CD14-positive monocyte (primary cell): ENCODE results near the gene PHF3. TPM values are rescaled to one million over a fixed set of nuclear protein-coding genes. Genes with fewer than 3 reads are reported as not detected.

ENCODE experiments used
- DNase-seq, 3 donors: peaks; one replicate each; pipeline ENCODE4 v3.0.0-alpha.2; 2011 to 2022
- H2AFZ ChIP-seq: 2 replicates; pipeline ENCODE4 v1.6.0; 2012; ENCODE audit warnings: mild to moderate bottlenecking, low read depth, low read length, inconsistent platforms; ENCODE audit not compliant: insufficient read depth, poor library complexity, severe bottlenecking
- H3K27ac ChIP-seq, 2 donors: 1 replicate in 1 of 2; 2 replicates in 1 of 2; pipeline ENCODE4 v1.5.1; 2012 to 2013; ENCODE audit warnings: low read length in 2 of 2, control low read depth in 1 of 2, inconsistent platforms in 1 of 2, low read depth in 1 of 2, mild to moderate bottlenecking in 1 of 2
- H3K27me3 ChIP-seq, 2 donors: one replicate each; pipeline versions ENCODE4 v1.6.0 to v1.6.1; 2011 to 2013; ENCODE audit warnings: low read length in 2 of 2; ENCODE audit not compliant: control insufficient read depth in 2 of 2, insufficient read depth in 2 of 2
- H3K36me3 ChIP-seq, 2 donors: replicated peaks in 1 of 2; 1 replicate in 1 of 2; 2 replicates in 1 of 2; pipeline versions ENCODE4 v1.5.1 to v1.6.1; 2012 to 2013; ENCODE audit warnings: low read length in 2 of 2, control low read depth in 1 of 2, inconsistent platforms in 1 of 2, mild to moderate bottlenecking in 1 of 2; ENCODE audit not compliant: insufficient read depth in 2 of 2, control insufficient read depth in 1 of 2
- H3K4me1 ChIP-seq, 2 donors: 1 replicate in 1 of 2; 2 replicates in 1 of 2; pipeline versions ENCODE4 v1.5.1 to v1.6.1; 2012 to 2013; ENCODE audit warnings: low read length in 2 of 2, control low read depth in 1 of 2, inconsistent platforms in 1 of 2, mild to moderate bottlenecking in 1 of 2, moderate library complexity in 1 of 2; ENCODE audit not compliant: insufficient read depth in 2 of 2, control insufficient read depth in 1 of 2
- H3K4me2 ChIP-seq: replicated peaks from 2 replicates; pipeline ENCODE3; 2012; ENCODE audit warnings: low read length, moderate library complexity, mild to moderate bottlenecking; ENCODE audit not compliant: poor library complexity, severe bottlenecking; ENCODE audit errors: extremely low read depth
- H3K4me3 ChIP-seq, 3 experiments: fragments of 200-600 bp in 1 of 3; sonication (generic) in 1 of 3; replicated peaks in 1 of 3; 1 replicate in 2 of 3; 2 replicates in 1 of 3; pipeline ENCODE4 v1.5.1; 2011 to 2013; ENCODE audit warnings: low read length in 3 of 3, mild to moderate bottlenecking in 3 of 3, control low read depth in 2 of 3, low read depth in 2 of 3, inconsistent platforms in 1 of 3, moderate library complexity in 1 of 3
- H3K79me2 ChIP-seq: 2 replicates; pipeline ENCODE4 v1.6.0; 2012; ENCODE audit warnings: mild to moderate bottlenecking, control low read depth, inconsistent platforms, low read length, moderate library complexity; ENCODE audit not compliant: insufficient read depth
- H3K9ac ChIP-seq: 2 replicates; pipeline ENCODE4 v1.6.0; 2017; ENCODE audit warnings: low read length, mild to moderate bottlenecking; ENCODE audit not compliant: insufficient read depth, poor library complexity, severe bottlenecking
- H3K9me3 ChIP-seq, 2 donors: replicated peaks in 1 of 2; 1 replicate in 1 of 2; 2 replicates in 1 of 2; pipeline versions ENCODE4 v1.5.1 to v1.6.1; 2012 to 2013; ENCODE audit warnings: low read length in 2 of 2, control low read depth in 1 of 2; ENCODE audit not compliant: control insufficient read depth in 1 of 2, insufficient read depth in 1 of 2
- H4K20me1 ChIP-seq: 2 replicates; pipeline ENCODE4 v1.6.0; 2012; ENCODE audit warnings: mild to moderate bottlenecking, low read length, control low read depth, moderate library complexity; ENCODE audit not compliant: insufficient read depth
- H3K27ac Mint-ChIP-seq, 7 donors: one replicate each; pipeline ENCODE4 v1.8.0; 2020; ENCODE audit warnings: mild to moderate bottlenecking in 7 of 7, mixed read lengths in 7 of 7, moderate library complexity in 6 of 7, inconsistent platforms in 2 of 7
- H3K27me3 Mint-ChIP-seq, 3 donors: one replicate each; pipeline ENCODE4 v1.8.0; 2021 to 2022; ENCODE audit warnings: low read depth in 3 of 3, mild to moderate bottlenecking in 3 of 3, mixed read lengths in 3 of 3, moderate library complexity in 3 of 3, inconsistent platforms in 1 of 3
- H3K36me3 Mint-ChIP-seq, 2 donors: one replicate each; pipeline ENCODE4 v1.8.0; 2020; ENCODE audit warnings: mixed read lengths in 2 of 2, inconsistent platforms in 1 of 2, mild to moderate bottlenecking in 1 of 2
- H3K4me1 Mint-ChIP-seq: one replicate; pipeline ENCODE4 v1.8.0; 2020; ENCODE audit warnings: mild to moderate bottlenecking, mixed read lengths
- H3K4me3 Mint-ChIP-seq, 2 donors: one replicate each; pipeline ENCODE4 v1.8.0; 2020; ENCODE audit warnings: mild to moderate bottlenecking in 2 of 2, mixed read lengths in 2 of 2, moderate library complexity in 1 of 2
- H3K9me3 Mint-ChIP-seq, 7 donors: one replicate each; pipeline ENCODE4 v1.8.0; 2020 to 2022; ENCODE audit warnings: mixed read lengths in 7 of 7, mild to moderate bottlenecking in 6 of 7, moderate library complexity in 6 of 7, inconsistent platforms in 2 of 7
- CTCF ChIP-seq: fragments of 200-600 bp; IDR thresholded peaks from one replicate; pipeline ENCODE4 v1.8.0; 2022; ENCODE audit warnings: antibody characterized with exemption, mild to moderate bottlenecking
- intact Hi-C, 2 donors: fragments of 100-400 bp; cut with micrococcal nuclease; formaldehyde crosslinking; loops; one replicate each; pipeline versions ENCODE4 v1.15.0 to v1.15.1; 2023
- polyA plus RNA-seq, 3 donors: library from polyadenylated mRNA; depleted of rRNA in 1 of 3; unstranded in 2 of 3; stranded (reverse) in 1 of 3; fragments of 300-500 nt in 2 of 3; fragments of >200 nt in 1 of 3; fragmentation: Illumina TruSeq in 2 of 3; gene quantifications; 1 replicate in 2 of 3; 2 replicates in 1 of 3; pipeline ENCODE4 v1.2.3, GENCODE V29; 2012 to 2021

PHF3 gene
- polyA plus RNA-seq, 3 donors: 5.4 to 13.8 (median 13.0) TPM

GRCh38 chr6:63742060-63742459, 106.5 kb downstream of the PHF3 start:
- peaks cover 0 to 1% (median 0%) of the 10 kb centered on the region in 3 donors for H3K27me3 Mint-ChIP-seq
- Histone ChIP-seq H2AFZ (no peak overlapping the region), H3K4me3 (no peak overlapping the region), H3K4me1 (no peaks in the 10 kb centered on the region), H3K4me2 (no peak overlapping the region), H3K36me3 (no peaks in the 10 kb centered on the region), H3K27ac (no peak overlapping the region), H4K20me1 (no peaks in the 10 kb centered on the region), H3K9ac (no peak overlapping the region), H3K9me3 (no peaks in the 10 kb centered on the region), H3K79me2 (no peaks in the 10 kb centered on the region), H3K27me3 (no peaks in the 10 kb centered on the region)
- peaks cover 2 to 8% (median 4%) of the 10 kb centered on the region in 7 donors for H3K9me3 Mint-ChIP-seq
- no peak overlapping the region for H3K27ac Mint-ChIP-seq
- no peak for TF ChIP-seq CTCF
- intact Hi-C loops: no loop called here
- no peaks in the 10 kb centered on the region for H3K4me1 Mint-ChIP-seq
- H3K36me3 Mint-ChIP-seq: no peaks in the 10 kb centered on the region
- no peak for DNase-seq
- H3K4me3 Mint-ChIP-seq: no peak overlapping the region

- Histone ChIP-seq H3K4me2 (no peak overlapping the region), H3K9ac (no peak overlapping the region), H3K4me1 (no peaks in the 10 kb centered on the region), H3K27ac (no peak overlapping the region), H4K20me1 (no peaks in the 10 kb centered on the region), H2AFZ (no peak overlapping the region), H3K27me3 (no peaks in the 10 kb centered on the region), H3K4me3 (no peak overlapping the region), H3K79me2 (no peaks in the 10 kb centered on the region), H3K36me3 (no peaks in the 10 kb centered on the region), H3K9me3 (no peaks in the 10 kb centered on the region)
- TF ChIP-seq CTCF: no peak
- H3K27ac Mint-ChIP-seq: no peak overlapping the region
- H3K36me3 Mint-ChIP-seq: no peaks in the 10 kb centered on the region
- no peak for DNase-seq
- peaks cover 5 to 9% (median 8%) of the 10 kb centered on the region in 7 donors for H3K9me3 Mint-ChIP-seq
- peaks cover 0 to 1% (median 1%) of the 10 kb centered on the region in 3 donors for H3K27me3 Mint-ChIP-seq
- intact Hi-C loops: no loop called here
- peak overlapping the region in 1 of 2 donors; percentile 28 for H3K4me3 Mint-ChIP-seq
- H3K4me1 Mint-ChIP-seq: no peaks in the 10 kb centered on the region
These were observed 108.1 kb downstream of the PHF3 start for GRCh38 chr6:63743691-63744090.
